Left ventricle myocardium inferior (tissue), 1 donor: Measurements from ENCODE around the gene LDLRAP1. TPM values are rescaled to one million over a fixed set of nuclear protein-coding genes. Genes with fewer than 3 reads are reported as not detected.

Source experiments
- DNase-seq: peaks from one replicate; pipeline ENCODE4 v3.0.0-alpha.2; 2020
- H3K27ac ChIP-seq: fragments of 200-600 bp; replicated peaks from 2 replicates; pipeline ENCODE4 v1.8.0; 2021
- H3K27me3 ChIP-seq: fragments of 200-600 bp; 2 replicates; pipeline ENCODE4 v1.8.0; 2021; ENCODE audit warnings: low read depth
- H3K36me3 ChIP-seq: fragments of 200-600 bp; 2 replicates; pipeline ENCODE4 v1.8.0; 2021
- H3K4me1 ChIP-seq: fragments of 200-600 bp; 2 replicates; pipeline ENCODE4 v1.8.0; 2021
- H3K4me3 ChIP-seq: fragments of 200-600 bp; 2 replicates; pipeline ENCODE4 v1.8.0; 2021; ENCODE audit warnings: mild to moderate bottlenecking, moderate library complexity
- H3K9me3 ChIP-seq: fragments of 200-600 bp; replicated peaks from 2 replicates; pipeline ENCODE4 v1.8.0; 2021
- CTCF ChIP-seq: fragments of 200-600 bp; IDR thresholded peaks from 2 replicates; pipeline ENCODE4 v1.8.0; 2021; ENCODE audit warnings: antibody characterized with exemption, mild to moderate bottlenecking, borderline replicate concordance
- intact Hi-C: fragments of 100-400 bp; cut with micrococcal nuclease; formaldehyde crosslinking; loops from one replicate; pipeline ENCODE4 v1.11.0; 2022
- total RNA-seq: library from RNA; stranded (reverse); fragmentation: NEBNext Ultra II Directional; extraction: Animal tissue kit (Norgen Biotek cat#: 25700); gene quantifications from one replicate; pipeline ENCODE4 v1.2.1, GENCODE V29; 2021
- donor health status: DM: no; HTN: yes; CAD: no; lungs with severe emphysema.

The LDLRAP1 gene
- total RNA-seq, 1 donor from 2014 or later: 14.4 TPM

GRCh38 chr1:25616095-25616986 is 72.9 kb downstream of the LDLRAP1 start, which contains the start of gene MAN1C1:
MAN1C1 (plus strand) TSS chr1:25616791; CDS start chr1:25617798, 1,007 bp downstream.
- peak; percentile 91 for DNase-seq
- Histone ChIP-seq H3K4me3 (peak within 1 kb of the TSS; percentile 96), H3K4me1 (peaks cover 58% of the 10 kb centered on the region), H3K36me3 (no peaks in the 10 kb centered on the region), H3K27me3 (no peaks in the 10 kb centered on the region), H3K9me3 (no peaks in the 10 kb centered on the region), H3K27ac (peak within 1 kb of the TSS; percentile 87)
- peak; percentile 66 for TF ChIP-seq CTCF
- intact Hi-C loops: loop anchor here (5.0 to 10.0 kb wide), 2 partner anchors 76 to 128 kb away; no protein-coding TSS in a partner anchor

- H3K4me3 ChIP-seq: peak overlapping the region; percentile 96
- H3K27me3 ChIP-seq: no peaks in the 10 kb centered on the region
- peak; percentile 22 for DNase-seq
- H3K36me3 ChIP-seq: no peaks in the 10 kb centered on the region
- H3K9me3 ChIP-seq: no peaks in the 10 kb centered on the region
- no peak for TF ChIP-seq CTCF
- peaks cover 66% of the 10 kb centered on the region for H3K4me1 ChIP-seq
- peak overlapping the region; percentile 87 for H3K27ac ChIP-seq
- intact Hi-C loops: loop anchor here (5.0 to 10.0 kb wide), 2 partner anchors 75 to 128 kb away; no protein-coding TSS in a partner anchor
Measured at GRCh38 chr1:25616987-25617624, 73.7 kb downstream of the LDLRAP1 start.

- Histone ChIP-seq H3K27me3 (no peaks in the 10 kb centered on the region), H3K4me1 (peaks cover 73% of the 10 kb centered on the region), H3K4me3 (peak overlapping the region; percentile 96), H3K36me3 (no peaks in the 10 kb centered on the region), H3K27ac (peak overlapping the region; percentile 87), H3K9me3 (no peaks in the 10 kb centered on the region)
- intact Hi-C loops: loop anchor here (5.0 to 10.0 kb wide), 2 partner anchors 74 to 127 kb away; no protein-coding TSS in a partner anchor
- DNase-seq: peak; percentile 32
- TF ChIP-seq CTCF: no peak
Measured at GRCh38 chr1:25617625-25618432, 74.4 kb downstream of the LDLRAP1 start.

- DNase-seq: no peak
- peak overlapping the region; percentile 87 for H3K27ac ChIP-seq
- no peaks in the 10 kb centered on the region for H3K27me3 ChIP-seq
- peak overlapping the region; percentile 96 for H3K4me3 ChIP-seq
- H3K36me3 ChIP-seq: no peaks in the 10 kb centered on the region
- no peak for TF ChIP-seq CTCF
- peaks cover 79% of the 10 kb centered on the region for H3K4me1 ChIP-seq
- H3K9me3 ChIP-seq: no peaks in the 10 kb centered on the region
- intact Hi-C loops: loop anchor here (5.0 to 10.0 kb wide), 2 partner anchors 74 to 126 kb away; no protein-coding TSS in a partner anchor
Measured at GRCh38 chr1:25618433-25618808, 75.0 kb downstream of the LDLRAP1 start.

Other genes starting within 250 kb of the LDLRAP1 start
- gene TMEM50A, start 205.3 kb upstream of the LDLRAP1 start, total RNA-seq: 72.0 TPM
- gene RHCE, start 122.8 kb upstream of the LDLRAP1 start, total RNA-seq: 1.0 TPM
- 12.9 TPM for gene MACO1, start 112.7 kb upstream of the LDLRAP1 start, total RNA-seq
- gene MAN1C1, start 73.2 kb downstream of the LDLRAP1 start, total RNA-seq: 18.0 TPM